Astrocyte (in vitro differentiated cells and primary cell): ENCODE results near the gene TEAD4. TPM values are rescaled to one million over a fixed set of nuclear protein-coding genes. Genes with fewer than 3 reads are reported as not detected.

Experiments used
- DNase-seq: peaks from one replicate; pipeline ENCODE4 v3.0.0-alpha.2; 2010; ENCODE audit warnings: low read depth
- FAIRE-seq: peaks from 2 replicates; lab custom pipeline; 2011; peaks lifted over from hg19 to GRCh38; lab: Jason Lieb, UNC
- H2AFZ ChIP-seq: 2 replicates; pipeline ENCODE4 v1.6.0; 2012; ENCODE audit warnings: low read depth, low read length, inconsistent platforms
- H3K27ac ChIP-seq: 2 replicates; pipeline ENCODE4 v1.5.1; 2011; ENCODE audit warnings: low read depth, low read length, inconsistent platforms
- H3K27me3 ChIP-seq: 2 replicates; pipeline ENCODE4 v1.6.0; 2011; ENCODE audit warnings: low read length, inconsistent platforms; ENCODE audit not compliant: insufficient read depth
- H3K36me3 ChIP-seq: 2 replicates; pipeline ENCODE4 v1.5.1; 2011; ENCODE audit warnings: low read length, inconsistent platforms; ENCODE audit not compliant: insufficient read depth
- H3K4me1 ChIP-seq: 2 replicates; pipeline ENCODE4 v1.5.1; 2011; ENCODE audit warnings: low read length, inconsistent platforms; ENCODE audit not compliant: insufficient read depth
- H3K4me2 ChIP-seq: 2 replicates; pipeline ENCODE4 v1.6.0; 2012; ENCODE audit warnings: low read length, inconsistent platforms
- H3K4me3 ChIP-seq: 2 replicates; pipeline ENCODE4 v1.5.1; 2011; ENCODE audit warnings: low read depth, mild to moderate bottlenecking, low read length, inconsistent platforms; ENCODE audit not compliant: insufficient read depth
- H3K79me2 ChIP-seq: 2 replicates; pipeline ENCODE4 v1.6.0; 2012; ENCODE audit warnings: mild to moderate bottlenecking, low read length, inconsistent platforms; ENCODE audit not compliant: insufficient read depth
- H3K9ac ChIP-seq: 2 replicates; pipeline ENCODE4 v1.6.0; 2012; ENCODE audit warnings: mild to moderate bottlenecking, low read length, inconsistent platforms
- H3K9me3 ChIP-seq: 2 replicates; pipeline ENCODE4 v1.5.1; 2012; ENCODE audit warnings: low read depth, mild to moderate bottlenecking, low read length, inconsistent platforms; ENCODE audit not compliant: insufficient read depth
- H4K20me1 ChIP-seq: 2 replicates; pipeline ENCODE4 v1.6.0; 2012; ENCODE audit warnings: low read length, inconsistent platforms; ENCODE audit not compliant: insufficient read depth
- H3K27ac Mint-ChIP-seq: one replicate; pipeline ENCODE4 v1.8.0; 2021; ENCODE audit warnings: mild to moderate bottlenecking, mixed read lengths; ENCODE audit not compliant: unreplicated experiment
- H3K27me3 Mint-ChIP-seq: one replicate; pipeline ENCODE4 v1.8.0; 2021; ENCODE audit warnings: low read depth, mixed read lengths; ENCODE audit not compliant: unreplicated experiment
- H3K36me3 Mint-ChIP-seq: one replicate; pipeline ENCODE4 v1.8.0; 2021; ENCODE audit warnings: low read depth, mixed read lengths; ENCODE audit not compliant: unreplicated experiment
- H3K4me1 Mint-ChIP-seq: one replicate; pipeline ENCODE4 v1.8.0; 2021; ENCODE audit warnings: low read depth, mixed read lengths; ENCODE audit not compliant: unreplicated experiment
- H3K4me3 Mint-ChIP-seq: one replicate; pipeline ENCODE4 v1.8.0; 2021; ENCODE audit warnings: mild to moderate bottlenecking, moderate library complexity, mixed read lengths; ENCODE audit not compliant: unreplicated experiment
- H3K9me3 Mint-ChIP-seq: one replicate; pipeline ENCODE4 v1.8.0; 2021; ENCODE audit warnings: mild to moderate bottlenecking, mixed read lengths; ENCODE audit not compliant: unreplicated experiment
- CTCF ChIP-seq: IDR thresholded peaks from 2 replicates; pipeline ENCODE4 v1.5.1; 2011; ENCODE audit warnings: low read depth, mild to moderate bottlenecking, inconsistent platforms, low read length, moderate library complexity; ENCODE audit not compliant: insufficient read depth
- EZH2 ChIP-seq: IDR thresholded peaks from 2 replicates; pipeline ENCODE4 v1.6.1; 2012; ENCODE audit warnings: mild to moderate bottlenecking, low read length, inconsistent platforms; ENCODE audit not compliant: insufficient read depth
- total RNA-seq: library from RNA; stranded (reverse); gene quantifications from 2 replicates; pipeline ENCODE4 v1.2.1, GENCODE V29; 2021

The TEAD4 gene
- total RNA-seq, 1 donor from 2014 or later, result 19.1 TPM

- Mint-ChIP-seq H3K4me1 (peaks cover 6% of the 10 kb centered on the region), H3K36me3 (peaks cover 18% of the 10 kb centered on the region)
- no peaks in the 10 kb centered on the region for H3K36me3 ChIP-seq
Measured at GRCh38 chr12:3015356-3015755, 56.2 kb downstream of the TEAD4 start.

GRCh38 chr12:3016191-3016590 lies 57.0 kb downstream of the TEAD4 start:
- DNase-seq (no peak), FAIRE-seq (no peak)
- H3K4me2 ChIP-seq, result no peak overlapping the region
- H3K4me3 ChIP-seq, result no peak overlapping the region
- H3K27me3 ChIP-seq, result no peaks in the 10 kb centered on the region
- Mint-ChIP-seq H3K4me3 (no peak overlapping the region), H3K27ac (no peak overlapping the region), H3K36me3 (peaks cover 17% of the 10 kb centered on the region), H3K27me3 (peaks cover 3% of the 10 kb centered on the region), H3K9me3 (no peaks in the 10 kb centered on the region), H3K4me1 (peaks cover 6% of the 10 kb centered on the region)
- no peak overlapping the region for H2AFZ ChIP-seq
- no peaks in the 10 kb centered on the region for H3K79me2 ChIP-seq
- peaks cover 3% of the 10 kb centered on the region for H3K4me1 ChIP-seq
- H3K27ac ChIP-seq, result no peak overlapping the region
- no peak for TF ChIP-seq CTCF
- no peak for TF ChIP-seq EZH2
- H4K20me1 ChIP-seq, result no peaks in the 10 kb centered on the region
- no peaks in the 10 kb centered on the region for H3K36me3 ChIP-seq
- H3K9ac ChIP-seq, result no peak overlapping the region
- H3K9me3 ChIP-seq, result no peaks in the 10 kb centered on the region

More at GRCh38 chr12:3015356-3015755, 56.2 kb downstream of the TEAD4 start:
- Histone ChIP-seq H4K20me1 (no peaks in the 10 kb centered on the region), H3K9ac (no peak overlapping the region), H3K79me2 (no peaks in the 10 kb centered on the region), H3K27me3 (no peaks in the 10 kb centered on the region), H3K4me3 (no peak overlapping the region), H3K9me3 (no peaks in the 10 kb centered on the region), H3K27ac (no peak overlapping the region), H2AFZ (no peak overlapping the region), H3K4me2 (no peak overlapping the region), H3K4me1 (peaks cover 3% of the 10 kb centered on the region)
- Mint-ChIP-seq H3K4me3 (no peak overlapping the region), H3K27me3 (peaks cover 3% of the 10 kb centered on the region), H3K9me3 (no peaks in the 10 kb centered on the region), H3K27ac (no peak overlapping the region)
- FAIRE-seq (no peak), DNase-seq (no peak)
- no peak for TF ChIP-seq EZH2
- no peak for TF ChIP-seq CTCF

GRCh38 chr12:3017281-3017680 lies 58.1 kb downstream of the TEAD4 start:
- Histone ChIP-seq H2AFZ (no peak overlapping the region), H3K27me3 (no peaks in the 10 kb centered on the region), H3K9me3 (no peaks in the 10 kb centered on the region), H3K4me3 (no peak overlapping the region), H3K36me3 (no peaks in the 10 kb centered on the region), H3K9ac (no peak overlapping the region), H4K20me1 (no peaks in the 10 kb centered on the region), H3K4me1 (peaks cover 3% of the 10 kb centered on the region), H3K79me2 (no peaks in the 10 kb centered on the region), H3K4me2 (no peak overlapping the region), H3K27ac (no peak overlapping the region)
- no peak overlapping the region for H3K4me3 Mint-ChIP-seq
- H3K36me3 Mint-ChIP-seq, result peaks cover 17% of the 10 kb centered on the region
- no peak for FAIRE-seq
- peaks cover 3% of the 10 kb centered on the region for H3K27me3 Mint-ChIP-seq
- H3K27ac Mint-ChIP-seq, result no peak overlapping the region
- H3K9me3 Mint-ChIP-seq, result no peaks in the 10 kb centered on the region
- TF ChIP-seq EZH2, result no peak
- TF ChIP-seq CTCF, result no peak
- peaks cover 6% of the 10 kb centered on the region for H3K4me1 Mint-ChIP-seq
- DNase-seq, result no peak
